GM12801 (cell line): Measurements from ENCODE around the gene VWA3B.

ENCODE experiments used
- TF ChIP-seq, protein P1 (sequence below): IDR thresholded peaks from one replicate; pipeline ENCODE4 v1.5.1; 2011; ENCODE audit warnings: control low read depth; ENCODE audit not compliant: insufficient read length; ENCODE audit errors: extremely low read depth

Gene VWA3B

GRCh38 chr2:98058191-98058975, 28.6 kb upstream of the VWA3B start:
- TF ChIP-seq, protein P1, sequence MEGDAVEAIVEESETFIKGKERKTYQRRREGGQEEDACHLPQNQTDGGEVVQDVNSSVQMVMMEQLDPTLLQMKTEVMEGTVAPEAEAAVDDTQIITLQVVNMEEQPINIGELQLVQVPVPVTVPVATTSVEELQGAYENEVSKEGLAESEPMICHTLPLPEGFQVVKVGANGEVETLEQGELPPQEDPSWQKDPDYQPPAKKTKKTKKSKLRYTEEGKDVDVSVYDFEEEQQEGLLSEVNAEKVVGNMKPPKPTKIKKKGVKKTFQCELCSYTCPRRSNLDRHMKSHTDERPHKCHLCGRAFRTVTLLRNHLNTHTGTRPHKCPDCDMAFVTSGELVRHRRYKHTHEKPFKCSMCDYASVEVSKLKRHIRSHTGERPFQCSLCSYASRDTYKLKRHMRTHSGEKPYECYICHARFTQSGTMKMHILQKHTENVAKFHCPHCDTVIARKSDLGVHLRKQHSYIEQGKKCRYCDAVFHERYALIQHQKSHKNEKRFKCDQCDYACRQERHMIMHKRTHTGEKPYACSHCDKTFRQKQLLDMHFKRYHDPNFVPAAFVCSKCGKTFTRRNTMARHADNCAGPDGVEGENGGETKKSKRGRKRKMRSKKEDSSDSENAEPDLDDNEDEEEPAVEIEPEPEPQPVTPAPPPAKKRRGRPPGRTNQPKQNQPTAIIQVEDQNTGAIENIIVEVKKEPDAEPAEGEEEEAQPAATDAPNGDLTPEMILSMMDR = no peak

DNA sequence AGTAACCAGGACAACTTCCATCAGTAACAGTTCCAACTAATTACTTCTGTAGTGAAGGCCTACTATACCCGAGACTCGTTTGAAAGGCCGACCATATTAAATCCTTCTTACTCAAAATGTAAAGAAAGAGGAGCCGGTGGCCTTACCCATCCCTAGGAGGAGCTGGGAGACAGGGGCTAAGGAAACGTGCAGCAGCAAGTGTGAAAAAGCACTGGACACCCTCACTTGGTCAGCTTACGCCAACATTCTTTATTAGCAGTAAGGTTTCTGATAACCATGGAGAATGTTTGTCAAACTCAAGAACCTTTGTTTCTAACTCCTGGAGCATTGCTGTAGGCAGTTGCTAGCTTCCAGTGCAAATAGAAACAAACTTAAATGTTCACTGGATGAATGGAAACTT, 26.7 kb upstream of the VWA3B start:
- TF ChIP-seq, protein P1 = no peak

GRCh38 chr2:98063291-98063854, 23.6 kb upstream of the VWA3B start:
- TF ChIP-seq, protein P1 = no peak

DNA sequence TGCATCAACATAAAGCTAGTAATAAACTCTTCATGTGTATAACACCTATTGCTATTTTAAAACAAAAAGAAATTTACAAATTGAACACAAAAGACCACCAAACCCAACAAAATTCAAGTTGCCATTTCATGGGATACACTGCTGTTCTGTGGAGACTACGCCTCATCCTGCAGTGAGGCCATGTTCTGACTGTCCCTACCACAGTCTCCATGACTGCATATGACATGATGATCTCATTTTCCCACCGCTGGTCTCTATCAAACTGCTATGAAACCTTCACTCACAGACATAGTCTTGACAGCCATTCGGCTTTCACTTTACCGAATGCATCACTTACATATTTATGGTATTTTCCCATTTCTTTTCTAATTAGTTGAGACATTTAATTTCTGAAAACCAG, 21.2 kb upstream of the VWA3B start:
- TF ChIP-seq, protein P1 = no peak

DNA sequence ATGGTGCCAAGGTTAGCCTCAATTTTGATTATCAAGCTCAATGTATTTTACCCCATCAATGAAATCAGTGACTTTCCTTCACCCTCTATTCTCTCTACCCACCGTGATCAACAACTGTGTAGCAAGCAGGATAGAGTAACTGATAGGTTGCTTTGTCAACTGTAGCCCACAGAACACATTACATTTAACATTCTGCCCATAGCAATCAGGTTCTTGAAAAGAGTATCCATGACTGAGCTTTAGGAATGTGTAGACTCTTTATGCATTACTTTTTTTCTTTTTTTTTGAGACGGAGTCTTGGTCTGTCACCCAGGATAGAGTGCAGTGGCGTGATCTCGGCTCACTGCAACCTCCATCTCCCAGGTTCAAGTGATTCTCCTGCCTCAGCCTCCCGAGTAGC, 19.8 kb upstream of the VWA3B start:
- TF ChIP-seq, protein P1 = no peak

- TF ChIP-seq, protein P1 = no peak
Observed at GRCh38 chr2:98070081-98070480, 16.9 kb upstream of the VWA3B start.

GRCh38 chr2:98072442-98072841, 14.5 kb upstream of the VWA3B start:
- TF ChIP-seq, protein P1 = no peak
